HepG2 (cell line): ENCODE measurements around the gene SIDT1. TPM values are rescaled to one million over a fixed set of nuclear protein-coding genes. Genes with fewer than 3 reads are reported as not detected.

ENCODE experiments used
- ATAC-seq: fragments of 200-7000 bp; cut with Tn5 transposase; 3 replicates; pipeline ENCODE4 v1.9.1; 2020; ENCODE audit warnings: mild to moderate bottlenecking, moderate library complexity
- BruUV-seq: library from RNA; stranded (reverse); fragments of 400-500 nt; replicated peaks from 2 replicates; lab custom pipeline; 2021; lab: Mats Ljungman, UMichigan
- CTCF ChIA-PET: fragments of 300-600 bp; formaldehyde crosslinking; extraction: SDS; loops from one replicate; lab custom pipeline; 2021; ENCODE audit warnings: low total read pairs, inconsistent platforms, low intra/inter-chr PET ratio; lab: Yijun Ruan, JAX
- POLR2A ChIA-PET: fragments of 350-600 bp; sonication (Branson Sonifier 250); formaldehyde crosslinking; loops from one replicate; lab custom pipeline; 2020; ENCODE audit warnings: antibody characterized with exemption, inconsistent platforms; lab: Yijun Ruan, JAX
- DNase-seq: peaks from one replicate; pipeline ENCODE4 v3.0.0-alpha.2; 2015; ENCODE audit warnings: low spot score
- FAIRE-seq: peaks from 3 replicates; lab custom pipeline; 2011; peaks lifted over from hg19 to GRCh38; lab: Jason Lieb, UNC
- H2AFZ ChIP-seq: one replicate; pipeline ENCODE4 v1.6.1; 2011; ENCODE audit warnings: low read length, inconsistent platforms
- H3K27ac ChIP-seq: fragments of 300-600 bp; 3 replicates; pipeline ENCODE4 v1.8.0; 2011; ENCODE audit warnings: mixed run types, mild to moderate bottlenecking, mixed read lengths, low read length, inconsistent platforms; ENCODE audit not compliant: insufficient read depth; ENCODE audit errors: extremely low read length
- H3K27me3 ChIP-seq, 2 experiments: fragments of 200-600 bp in 1 of 2; 2 replicates in 1 of 2; 3 replicates in 1 of 2; pipeline versions ENCODE4 v1.6.0 to v1.8.0; 2011; ENCODE audit warnings: low read length in 2 of 2, mild to moderate bottlenecking in 2 of 2, moderate library complexity in 2 of 2, inconsistent platforms in 1 of 2; ENCODE audit not compliant: insufficient read depth in 2 of 2, control insufficient read depth in 1 of 2
- H3K36me3 ChIP-seq, 2 experiments: fragments of 200-600 bp in 1 of 2; replicated peaks in 1 of 2; 2 replicates in 1 of 2; 3 replicates in 1 of 2; pipeline versions ENCODE4 v1.5.1 to v1.8.0; 2011; ENCODE audit warnings: low read length in 2 of 2, inconsistent platforms in 1 of 2; ENCODE audit not compliant: insufficient read depth in 2 of 2, control insufficient read depth in 1 of 2
- H3K4me1 ChIP-seq: 2 replicates; pipeline ENCODE4 v1.5.1; 2012; ENCODE audit warnings: low read length, inconsistent platforms; ENCODE audit not compliant: insufficient read depth
- H3K4me2 ChIP-seq: 2 replicates; pipeline ENCODE4 v1.6.0; 2011; ENCODE audit warnings: low read depth, low read length, inconsistent platforms
- H3K4me3 ChIP-seq, 3 experiments: fragments of 200-600 bp in 1 of 3; sonication (generic), shearing (Covaris generic) in 1 of 3; replicated peaks in 1 of 3; 2 replicates each; pipeline ENCODE4 v1.5.1; 2011 to 2016; ENCODE audit warnings: low read length in 3 of 3, inconsistent platforms in 2 of 3, low read depth in 2 of 3, mild to moderate bottlenecking in 2 of 3, control low read depth in 1 of 3, mixed read lengths in 1 of 3; ENCODE audit not compliant: insufficient read depth in 1 of 3
- H3K79me2 ChIP-seq: one replicate; pipeline ENCODE4 v1.6.1; 2011; ENCODE audit warnings: low read length, inconsistent platforms; ENCODE audit not compliant: insufficient read depth
- H3K9ac ChIP-seq: 2 replicates; pipeline ENCODE4 v1.6.0; 2011; ENCODE audit warnings: mild to moderate bottlenecking, low read depth, low read length, inconsistent platforms; ENCODE audit not compliant: insufficient read depth
- H3K9me3 ChIP-seq: 2 replicates; pipeline ENCODE4 v1.5.1; 2012; ENCODE audit warnings: mild to moderate bottlenecking, low read length
- H4K20me1 ChIP-seq: 2 replicates; pipeline ENCODE4 v1.6.0; 2011; ENCODE audit warnings: inconsistent platforms, mild to moderate bottlenecking, low read length, moderate library complexity; ENCODE audit not compliant: insufficient read depth
- ATM ChIP-seq: fragments of 450-650 bp; IDR thresholded peaks from 2 replicates; pipeline ENCODE4 v1.7.1; 2017; ENCODE audit warnings: mild to moderate bottlenecking, borderline replicate concordance
- ZNF256 ChIP-seq: sonication (generic); formaldehyde crosslinking; conservative IDR thresholded peaks from 2 replicates; pipeline ENCODE4 v1.4.0; 2020; ENCODE audit warnings: missing genetic modification reagents
- ZNF629 ChIP-seq: sonication (generic); formaldehyde crosslinking; conservative IDR thresholded peaks from 2 replicates; pipeline ENCODE4 v1.5.0; 2020; ENCODE audit warnings: missing genetic modification reagents
- WGBS: methylation state at CpG from one replicate; pipeline ENCODE4 v1.1.6; 2017; ENCODE audit warnings: low lambda C conversion rate; 5-methylcytosine and 5-hydroxymethylcytosine counted together
- in situ Hi-C: cut with HindIII; loops from 2 replicates; pipeline ENCODE4 v1.10.0; 2017; ENCODE audit warnings: low pct_unique_long_range_greater_than_20kb; ENCODE audit not compliant: extremely low pct_ligation_motif_present
- intact Hi-C: fragments of 100-400 bp; cut with micrococcal nuclease; formaldehyde crosslinking; loops from one replicate; pipeline ENCODE4 v1.10.0; 2022; ENCODE audit not compliant: unreplicated experiment
- polyA plus RNA-seq, 8 experiments: library from polyadenylated mRNA; depleted of rRNA in 3 of 8; stranded (reverse) in 7 of 8; unstranded in 1 of 8; fragments of >200 nt; fragmentation: Illumina TruSeq in 4 of 8; extraction: Trizol in 4 of 8; gene quantifications; 2 replicates each; pipeline versions ENCODE4 v1.2.1 to v1.2.3, GENCODE V29; 2011 to 2016; ENCODE audit warnings: low read depth in 4 of 8, missing spikeins in 1 of 8, mixed read lengths in 1 of 8; ENCODE audit not compliant: insufficient read depth in 1 of 8
- total RNA-seq, 5 experiments: library from RNA; depleted of rRNA; stranded (reverse); fragments of >200 nt; fragmentation: Illumina TruSeq; extraction: Trizol; gene quantifications; 2 replicates each; pipeline ENCODE4 v1.2.3, GENCODE V29; 2016; ENCODE audit warnings: low read depth in 1 of 5
- TF ChIP-seq, protein P1 (sequence below): sonication (generic); formaldehyde crosslinking; conservative IDR thresholded peaks from 2 replicates; pipeline ENCODE4 v1.4.0; 2020; ENCODE audit warnings: mild to moderate bottlenecking, missing genetic modification reagents, moderate library complexity
- TF ChIP-seq, protein P2 (sequence below): sonication (generic); formaldehyde crosslinking; IDR thresholded peaks from 2 replicates; pipeline ENCODE4 v1.4.0; 2020; ENCODE audit warnings: mild to moderate bottlenecking, missing genetic modification reagents
- TF ChIP-seq, protein P3 (sequence below): fragments of 450-650 bp; IDR thresholded peaks from 2 replicates; pipeline ENCODE4 v1.6.1; 2017; ENCODE audit warnings: mild to moderate bottlenecking

The SIDT1 gene
- total and polyA plus RNA-seq, 2 of the 13 experiments (the other 11 are each of a cell fraction or from before 2014, with no cell fraction given): 0.07 TPM

DNA sequence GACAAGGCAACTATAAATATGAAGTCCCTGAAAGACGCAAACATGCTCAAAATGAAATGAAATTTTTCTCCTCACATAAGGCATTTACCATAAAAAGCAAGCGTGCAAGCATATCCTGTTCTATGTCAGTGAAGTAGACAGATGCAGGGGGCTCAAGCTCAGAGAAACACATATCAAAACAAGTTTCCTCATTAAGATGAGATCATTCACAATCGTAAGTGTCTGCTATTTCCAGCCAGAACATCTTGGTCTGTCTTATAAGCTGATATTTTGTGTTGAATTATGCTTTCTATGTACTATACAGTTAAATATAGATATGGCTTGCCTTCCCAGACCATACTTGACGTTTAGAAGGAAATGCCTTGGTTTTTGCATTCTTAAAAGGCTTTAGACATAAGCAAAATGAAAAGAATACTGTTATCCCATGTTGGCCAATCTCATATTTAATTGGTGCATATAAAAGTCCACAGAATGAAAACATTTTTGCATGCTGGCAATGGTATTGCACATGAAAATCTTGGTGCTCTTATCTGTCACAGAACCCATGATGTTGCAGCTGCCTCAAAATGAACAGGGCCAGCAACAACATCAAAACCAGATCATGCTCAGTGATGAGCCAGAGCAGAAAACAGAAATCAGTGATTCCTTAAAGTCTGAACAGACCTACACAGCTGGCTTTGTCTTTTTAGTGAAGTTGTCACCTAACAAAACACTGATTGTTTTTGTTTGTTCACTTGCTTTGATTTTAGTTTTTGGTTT lies 65.4 kb downstream of the SIDT1 start:
- no peak overlapping the region for H3K4me3 ChIP-seq
- no peak overlapping the region for H3K27ac ChIP-seq
- no peaks in the 10 kb centered on the region for H3K9me3 ChIP-seq
- TF ChIP-seq ZNF629 (CRISPR knock-in tag) (no peak), ZNF256 (CRISPR knock-in tag) (no peak), ATM (no peak)
- TF ChIP-seq, protein P1, sequence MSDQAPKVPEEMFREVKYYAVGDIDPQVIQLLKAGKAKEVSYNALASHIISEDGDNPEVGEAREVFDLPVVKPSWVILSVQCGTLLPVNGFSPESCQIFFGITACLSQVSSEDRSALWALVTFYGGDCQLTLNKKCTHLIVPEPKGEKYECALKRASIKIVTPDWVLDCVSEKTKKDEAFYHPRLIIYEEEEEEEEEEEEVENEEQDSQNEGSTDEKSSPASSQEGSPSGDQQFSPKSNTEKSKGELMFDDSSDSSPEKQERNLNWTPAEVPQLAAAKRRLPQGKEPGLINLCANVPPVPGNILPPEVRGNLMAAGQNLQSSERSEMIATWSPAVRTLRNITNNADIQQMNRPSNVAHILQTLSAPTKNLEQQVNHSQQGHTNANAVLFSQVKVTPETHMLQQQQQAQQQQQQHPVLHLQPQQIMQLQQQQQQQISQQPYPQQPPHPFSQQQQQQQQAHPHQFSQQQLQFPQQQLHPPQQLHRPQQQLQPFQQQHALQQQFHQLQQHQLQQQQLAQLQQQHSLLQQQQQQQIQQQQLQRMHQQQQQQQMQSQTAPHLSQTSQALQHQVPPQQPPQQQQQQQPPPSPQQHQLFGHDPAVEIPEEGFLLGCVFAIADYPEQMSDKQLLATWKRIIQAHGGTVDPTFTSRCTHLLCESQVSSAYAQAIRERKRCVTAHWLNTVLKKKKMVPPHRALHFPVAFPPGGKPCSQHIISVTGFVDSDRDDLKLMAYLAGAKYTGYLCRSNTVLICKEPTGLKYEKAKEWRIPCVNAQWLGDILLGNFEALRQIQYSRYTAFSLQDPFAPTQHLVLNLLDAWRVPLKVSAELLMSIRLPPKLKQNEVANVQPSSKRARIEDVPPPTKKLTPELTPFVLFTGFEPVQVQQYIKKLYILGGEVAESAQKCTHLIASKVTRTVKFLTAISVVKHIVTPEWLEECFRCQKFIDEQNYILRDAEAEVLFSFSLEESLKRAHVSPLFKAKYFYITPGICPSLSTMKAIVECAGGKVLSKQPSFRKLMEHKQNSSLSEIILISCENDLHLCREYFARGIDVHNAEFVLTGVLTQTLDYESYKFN (CRISPR knock-in tag): no peak
- TF ChIP-seq, protein P2, sequence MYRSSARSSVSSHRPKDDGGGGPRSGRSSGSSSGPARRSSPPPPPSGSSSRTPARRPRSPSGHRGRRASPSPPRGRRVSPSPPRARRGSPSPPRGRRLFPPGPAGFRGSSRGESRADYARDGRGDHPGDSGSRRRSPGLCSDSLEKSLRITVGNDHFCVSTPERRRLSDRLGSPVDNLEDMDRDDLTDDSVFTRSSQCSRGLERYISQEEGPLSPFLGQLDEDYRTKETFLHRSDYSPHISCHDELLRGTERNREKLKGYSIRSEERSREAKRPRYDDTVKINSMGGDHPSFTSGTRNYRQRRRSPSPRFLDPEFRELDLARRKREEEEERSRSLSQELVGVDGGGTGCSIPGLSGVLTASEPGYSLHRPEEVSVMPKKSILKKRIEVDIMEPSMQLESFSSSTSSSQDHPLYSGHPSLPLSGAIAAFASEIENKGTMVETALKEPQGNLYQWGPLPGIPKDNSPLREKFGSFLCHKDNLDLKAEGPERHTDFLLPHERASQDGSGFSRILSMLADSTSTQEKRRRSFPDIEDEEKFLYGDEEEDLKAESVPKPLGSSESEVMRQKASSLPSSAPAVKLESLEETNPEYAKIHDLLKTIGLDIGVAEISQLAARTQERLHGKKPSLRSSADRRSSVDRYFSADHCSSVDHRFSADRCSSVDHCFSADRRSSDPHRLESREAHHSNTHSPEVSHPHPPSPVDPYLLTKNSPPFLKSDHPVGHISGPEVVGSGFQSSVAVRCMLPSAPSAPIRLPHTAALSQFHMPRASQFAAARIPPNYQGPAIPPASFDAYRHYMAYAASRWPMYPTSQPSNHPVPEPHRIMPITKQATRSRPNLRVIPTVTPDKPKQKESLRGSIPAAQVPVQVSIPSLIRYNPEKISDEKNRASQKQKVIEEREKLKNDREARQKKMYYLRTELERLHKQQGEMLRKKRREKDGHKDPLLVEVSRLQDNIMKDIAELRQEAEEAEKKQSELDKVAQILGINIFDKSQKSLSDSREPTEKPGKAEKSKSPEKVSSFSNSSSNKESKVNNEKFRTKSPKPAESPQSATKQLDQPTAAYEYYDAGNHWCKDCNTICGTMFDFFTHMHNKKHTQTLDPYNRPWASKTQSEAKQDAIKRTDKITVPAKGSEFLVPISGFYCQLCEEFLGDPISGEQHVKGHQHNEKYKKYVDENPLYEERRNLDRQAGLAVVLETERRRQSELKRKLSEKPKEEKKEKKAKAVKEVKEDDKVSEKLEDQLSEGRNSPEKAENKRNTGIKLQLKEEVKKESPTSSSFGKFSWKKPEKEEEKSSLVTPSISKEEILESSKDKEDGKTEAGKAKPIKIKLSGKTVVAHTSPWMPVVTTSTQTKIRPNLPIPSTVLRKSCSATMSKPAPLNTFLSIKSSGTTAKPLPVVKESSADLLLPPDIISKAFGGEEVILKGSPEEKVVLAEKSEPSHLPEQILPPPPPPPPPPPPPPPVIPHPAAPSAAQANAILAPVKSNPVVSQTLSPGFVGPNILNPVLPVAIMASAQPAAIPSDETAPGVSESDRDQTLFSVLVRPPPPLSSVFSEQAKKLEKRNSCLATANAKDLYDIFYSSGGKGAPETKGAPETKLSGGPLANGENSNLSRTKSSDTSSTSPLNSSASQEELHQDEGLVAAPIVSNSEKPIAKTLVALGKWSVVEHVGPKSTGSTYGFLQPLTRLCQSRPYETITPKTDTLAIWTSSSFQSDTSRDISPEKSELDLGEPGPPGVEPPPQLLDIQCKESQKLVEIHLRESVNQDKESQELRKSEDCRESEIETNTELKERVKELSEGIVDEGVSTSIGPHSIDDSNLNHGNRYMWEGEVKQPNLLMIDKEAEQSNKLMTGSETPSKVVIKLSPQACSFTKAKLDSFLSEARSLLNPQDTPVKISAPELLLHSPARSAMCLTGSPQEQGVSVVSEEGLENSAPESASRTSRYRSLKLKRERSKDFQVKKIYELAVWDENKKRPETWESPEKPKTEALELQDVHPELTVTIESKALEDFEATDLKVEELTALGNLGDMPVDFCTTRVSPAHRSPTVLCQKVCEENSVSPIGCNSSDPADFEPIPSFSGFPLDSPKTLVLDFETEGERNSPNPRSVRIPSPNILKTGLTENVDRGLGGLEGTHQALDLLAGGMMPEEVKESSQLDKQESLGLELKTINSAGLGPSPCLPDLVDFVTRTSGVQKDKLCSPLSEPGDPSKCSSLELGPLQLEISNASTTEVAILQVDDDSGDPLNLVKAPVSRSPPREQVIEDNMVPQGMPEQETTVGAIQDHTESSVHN (CRISPR knock-in tag): no peak
- TF ChIP-seq, protein P3, sequence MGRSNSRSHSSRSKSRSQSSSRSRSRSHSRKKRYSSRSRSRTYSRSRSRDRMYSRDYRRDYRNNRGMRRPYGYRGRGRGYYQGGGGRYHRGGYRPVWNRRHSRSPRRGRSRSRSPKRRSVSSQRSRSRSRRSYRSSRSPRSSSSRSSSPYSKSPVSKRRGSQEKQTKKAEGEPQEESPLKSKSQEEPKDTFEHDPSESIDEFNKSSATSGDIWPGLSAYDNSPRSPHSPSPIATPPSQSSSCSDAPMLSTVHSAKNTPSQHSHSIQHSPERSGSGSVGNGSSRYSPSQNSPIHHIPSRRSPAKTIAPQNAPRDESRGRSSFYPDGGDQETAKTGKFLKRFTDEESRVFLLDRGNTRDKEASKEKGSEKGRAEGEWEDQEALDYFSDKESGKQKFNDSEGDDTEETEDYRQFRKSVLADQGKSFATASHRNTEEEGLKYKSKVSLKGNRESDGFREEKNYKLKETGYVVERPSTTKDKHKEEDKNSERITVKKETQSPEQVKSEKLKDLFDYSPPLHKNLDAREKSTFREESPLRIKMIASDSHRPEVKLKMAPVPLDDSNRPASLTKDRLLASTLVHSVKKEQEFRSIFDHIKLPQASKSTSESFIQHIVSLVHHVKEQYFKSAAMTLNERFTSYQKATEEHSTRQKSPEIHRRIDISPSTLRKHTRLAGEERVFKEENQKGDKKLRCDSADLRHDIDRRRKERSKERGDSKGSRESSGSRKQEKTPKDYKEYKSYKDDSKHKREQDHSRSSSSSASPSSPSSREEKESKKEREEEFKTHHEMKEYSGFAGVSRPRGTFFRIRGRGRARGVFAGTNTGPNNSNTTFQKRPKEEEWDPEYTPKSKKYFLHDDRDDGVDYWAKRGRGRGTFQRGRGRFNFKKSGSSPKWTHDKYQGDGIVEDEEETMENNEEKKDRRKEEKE: no peak
- ChIA-PET CTCF (no interaction called here), POLR2A (no interaction called here)
- no peak overlapping the region for H2AFZ ChIP-seq
- no peaks in the 10 kb centered on the region for H3K36me3 ChIP-seq
- no peaks in the 10 kb centered on the region for H3K4me1 ChIP-seq
- DNase-seq (no peak), ATAC-seq (no peak), FAIRE-seq (no peak)
- H3K79me2 ChIP-seq: no peaks in the 10 kb centered on the region
- 17% methylated on average over 4 of the region's 4 CpGs for WGBS
- intact Hi-C loops (no loop called here), in situ Hi-C loops (no loop called here)
- no peak overlapping the region for H3K4me2 ChIP-seq
- no TSS peak for BruUV-seq
- H4K20me1 ChIP-seq: no peaks in the 10 kb centered on the region
- peaks cover 0 to 7% of the 10 kb centered on the region in 2 experiments; a peak in 1 of 5 replicates for H3K27me3 ChIP-seq
- H3K9ac ChIP-seq: no peak overlapping the region
